IPS-15b (cell line): ENCODE results near the gene TCL1B.

Source experiments
- H3K27me3 ChIP-seq: one replicate; pipeline ENCODE4 v1.6.1; 2013; ENCODE audit warnings: low read length; ENCODE audit not compliant: control insufficient read depth, insufficient read depth
- H3K36me3 ChIP-seq: one replicate; pipeline ENCODE4 v1.6.1; 2013; ENCODE audit warnings: low read length; ENCODE audit not compliant: control insufficient read depth, insufficient read depth
- H3K4me1 ChIP-seq: one replicate; pipeline ENCODE4 v1.6.1; 2013; ENCODE audit warnings: mild to moderate bottlenecking, low read length; ENCODE audit not compliant: control insufficient read depth, insufficient read depth
- H3K4me3 ChIP-seq: one replicate; pipeline ENCODE4 v1.5.1; 2013; ENCODE audit warnings: low read depth, low read length
- H3K9ac ChIP-seq: one replicate; pipeline ENCODE4 v1.6.1; 2013; ENCODE audit warnings: low read depth, mild to moderate bottlenecking, low read length
- H3K9me3 ChIP-seq: one replicate; pipeline ENCODE4 v1.6.1; 2013; ENCODE audit warnings: mild to moderate bottlenecking, low read length; ENCODE audit not compliant: control insufficient read depth, insufficient read depth

TCL1B gene

GRCh38 chr14:95685978-95686922 lies at the start of gene TCL1B:
Gene TCL1B (plus strand): TSS chr14:95686426. CDS start chr14:95686468, 42 bp downstream.
- Histone ChIP-seq H3K36me3 (no peaks in the 10 kb centered on the region), H3K27me3 (peaks cover 17% of the 10 kb centered on the region), H3K4me1 (peaks cover 13% of the 10 kb centered on the region), H3K9me3 (no peaks in the 10 kb centered on the region), H3K4me3 (peak within 1 kb of the TSS; percentile 22), H3K9ac (no peak within 1 kb of the TSS)

- H3K9ac ChIP-seq: no peak overlapping the region
- no peak overlapping the region for H3K4me3 ChIP-seq
- no peaks in the 10 kb centered on the region for H3K36me3 ChIP-seq
- no peaks in the 10 kb centered on the region for H3K4me1 ChIP-seq
- no peaks in the 10 kb centered on the region for H3K9me3 ChIP-seq
- no peaks in the 10 kb centered on the region for H3K27me3 ChIP-seq
These were observed 41.2 kb upstream of the TCL1B start for GRCh38 chr14:95644981-95645380.

- H3K27me3 ChIP-seq: no peaks in the 10 kb centered on the region
- no peak overlapping the region for H3K9ac ChIP-seq
- no peaks in the 10 kb centered on the region for H3K9me3 ChIP-seq
- no peaks in the 10 kb centered on the region for H3K4me1 ChIP-seq
- no peak overlapping the region for H3K4me3 ChIP-seq
- no peaks in the 10 kb centered on the region for H3K36me3 ChIP-seq
These were observed 40.7 kb upstream of the TCL1B start for GRCh38 chr14:95645389-95645996.

DNA sequence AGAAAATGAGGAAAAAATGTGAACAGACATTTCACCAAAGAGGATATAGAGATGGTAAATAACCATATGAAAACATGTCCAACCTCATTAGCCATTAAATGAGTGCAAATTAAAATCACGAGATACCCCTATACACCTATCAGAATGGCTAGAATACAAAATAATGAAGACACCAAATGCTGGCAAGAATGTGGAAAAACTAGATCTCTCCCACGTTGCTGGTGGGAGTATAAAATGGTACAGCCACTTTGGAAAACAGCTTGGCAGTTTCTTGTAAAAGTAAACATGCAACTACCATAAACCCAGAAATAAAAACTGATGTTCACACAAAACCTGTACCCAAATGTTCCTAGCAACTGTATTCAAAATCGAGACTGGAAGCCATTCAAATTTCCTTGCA lies 38.3 kb upstream of the TCL1B start:
- Histone ChIP-seq H3K4me3 (no peak overlapping the region), H3K27me3 (no peaks in the 10 kb centered on the region), H3K9me3 (no peaks in the 10 kb centered on the region), H3K4me1 (peaks cover 6% of the 10 kb centered on the region), H3K36me3 (no peaks in the 10 kb centered on the region), H3K9ac (no peak overlapping the region)

DNA sequence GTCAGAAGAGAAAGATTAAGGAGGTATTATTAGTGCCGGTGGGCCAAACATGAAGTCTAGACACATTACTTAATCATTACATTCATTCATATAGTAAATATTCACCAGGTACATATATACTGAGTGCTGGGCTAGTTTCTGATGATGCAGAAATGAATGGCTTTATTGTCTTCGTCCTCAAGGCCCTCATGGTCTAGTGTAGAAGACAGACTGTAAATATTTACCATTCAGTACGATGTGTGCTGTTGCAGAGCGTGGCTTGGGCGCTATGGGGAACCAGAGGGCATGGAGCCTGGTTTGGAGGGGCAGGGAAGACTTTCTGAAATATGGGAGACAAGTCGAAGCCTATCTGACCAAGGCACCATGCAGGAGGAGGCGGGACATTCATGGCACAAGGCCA lies 37.0 kb upstream of the TCL1B start:
- Histone ChIP-seq H3K27me3 (no peaks in the 10 kb centered on the region), H3K9ac (no peak overlapping the region), H3K36me3 (no peaks in the 10 kb centered on the region), H3K9me3 (no peaks in the 10 kb centered on the region), H3K4me1 (peaks cover 6% of the 10 kb centered on the region), H3K4me3 (no peak overlapping the region)

DNA sequence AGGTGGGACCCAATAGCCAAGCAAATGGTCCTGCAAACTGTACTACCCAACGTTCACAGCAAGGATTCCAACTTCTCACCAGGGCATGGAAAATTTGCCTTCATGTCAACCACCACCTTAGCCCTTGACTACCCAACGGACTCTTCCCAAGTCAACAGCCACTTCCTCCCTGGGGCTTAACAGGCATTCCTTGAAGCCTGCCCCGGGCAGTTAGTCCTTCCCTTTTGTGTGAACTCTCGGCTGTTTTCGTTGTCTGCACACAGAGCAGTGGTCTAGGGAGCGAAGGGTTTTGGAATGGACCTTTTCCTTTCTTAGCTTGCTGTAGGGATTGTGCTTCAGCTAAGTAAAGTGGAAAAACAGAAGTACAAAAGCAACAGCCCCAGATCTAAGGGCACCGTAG lies 35.2 kb upstream of the TCL1B start:
- H3K9me3 ChIP-seq: no peaks in the 10 kb centered on the region
- no peak overlapping the region for H3K9ac ChIP-seq
- no peaks in the 10 kb centered on the region for H3K27me3 ChIP-seq
- peaks cover 6% of the 10 kb centered on the region for H3K4me1 ChIP-seq
- H3K36me3 ChIP-seq: no peaks in the 10 kb centered on the region
- no peak overlapping the region for H3K4me3 ChIP-seq

GRCh38 chr14:95651821-95652583 lies 34.2 kb upstream of the TCL1B start:
- Histone ChIP-seq H3K9me3 (no peaks in the 10 kb centered on the region), H3K4me3 (no peak overlapping the region), H3K27me3 (no peaks in the 10 kb centered on the region), H3K36me3 (no peaks in the 10 kb centered on the region), H3K9ac (no peak overlapping the region), H3K4me1 (peaks cover 6% of the 10 kb centered on the region)

DNA sequence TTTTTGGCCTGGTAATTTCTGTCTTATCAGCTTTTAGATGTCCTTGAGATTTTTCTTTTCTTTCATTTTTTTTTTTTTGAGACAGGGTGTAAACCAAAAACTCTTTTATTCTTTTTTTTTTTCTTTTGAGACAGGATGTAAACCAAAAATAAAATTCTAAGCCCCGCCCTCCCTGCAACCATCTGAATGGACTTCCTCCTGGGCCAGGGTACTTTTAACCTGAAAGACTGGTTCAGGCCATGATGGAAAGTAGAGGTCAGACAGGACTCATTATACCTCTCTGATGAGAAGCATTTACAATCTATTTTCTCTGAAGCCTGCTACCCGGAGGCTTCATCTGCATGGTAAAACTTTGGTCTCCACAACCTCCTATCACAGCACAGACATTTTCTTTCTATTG lies 33.5 kb upstream of the TCL1B start:
- Histone ChIP-seq H3K36me3 (no peaks in the 10 kb centered on the region), H3K4me3 (no peak overlapping the region), H3K4me1 (peaks cover 6% of the 10 kb centered on the region), H3K9ac (no peak overlapping the region), H3K27me3 (no peaks in the 10 kb centered on the region), H3K9me3 (no peaks in the 10 kb centered on the region)

DNA sequence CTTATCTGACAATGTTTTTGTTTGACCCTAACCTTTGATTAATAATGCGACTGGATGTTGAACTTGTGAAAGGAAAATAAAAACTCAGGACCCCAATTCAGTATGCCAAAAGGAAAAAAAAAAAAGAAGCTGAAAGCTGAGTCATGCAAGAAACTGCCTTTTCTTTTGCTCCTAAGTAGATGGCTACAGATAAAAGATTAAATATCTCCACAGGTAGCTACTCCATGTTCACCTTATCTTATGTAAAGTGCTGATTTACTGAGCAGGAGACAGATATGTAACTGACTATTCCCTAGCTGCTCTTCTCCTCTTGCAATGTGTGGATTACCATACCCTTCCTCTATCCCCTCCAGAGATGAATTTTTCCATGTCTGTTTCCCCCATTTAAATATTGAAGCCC lies 30.8 kb upstream of the TCL1B start:
- Histone ChIP-seq H3K27me3 (no peaks in the 10 kb centered on the region), H3K4me1 (peaks cover 6% of the 10 kb centered on the region), H3K9me3 (no peaks in the 10 kb centered on the region), H3K36me3 (no peaks in the 10 kb centered on the region), H3K9ac (no peak overlapping the region), H3K4me3 (no peak overlapping the region)

GRCh38 chr14:95656634-95657033 lies 29.6 kb upstream of the TCL1B start:
- peaks cover 6% of the 10 kb centered on the region for H3K4me1 ChIP-seq

DNA sequence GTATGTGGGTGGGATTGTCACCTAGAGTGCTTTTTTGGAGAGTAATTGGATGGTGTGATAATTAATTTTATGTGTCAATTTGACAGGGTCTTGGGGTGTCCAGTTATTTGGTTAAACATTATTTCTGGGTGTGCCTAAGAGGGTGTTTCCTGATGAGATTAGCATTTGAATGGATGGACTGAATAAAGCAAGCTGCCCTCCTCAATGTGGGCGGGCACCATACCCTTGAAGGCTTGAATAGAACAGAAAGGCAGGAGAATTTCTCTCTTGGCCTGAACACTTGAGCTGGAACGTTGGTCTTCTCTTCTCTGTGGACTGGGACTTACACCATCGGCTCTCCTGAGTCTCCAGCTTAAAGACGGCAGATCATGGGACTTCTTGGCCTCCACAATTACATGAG lies 28.8 kb upstream of the TCL1B start:
- H3K36me3 ChIP-seq: no peaks in the 10 kb centered on the region
- H3K4me1 ChIP-seq: peaks cover 2% of the 10 kb centered on the region
- no peak overlapping the region for H3K9ac ChIP-seq
- no peaks in the 10 kb centered on the region for H3K27me3 ChIP-seq
- H3K4me3 ChIP-seq: no peak overlapping the region
- H3K9me3 ChIP-seq: no peaks in the 10 kb centered on the region

More at GRCh38 chr14:95656634-95657033, 29.6 kb upstream of the TCL1B start:
- Histone ChIP-seq H3K4me3 (no peak overlapping the region), H3K9me3 (no peaks in the 10 kb centered on the region), H3K36me3 (no peaks in the 10 kb centered on the region), H3K9ac (no peak overlapping the region), H3K27me3 (no peaks in the 10 kb centered on the region)
